Limb (tissue), 2 donors: ENCODE results near the gene ZACN.

Source experiments
- DNase-seq, 2 donors: peaks; one replicate each; pipeline ENCODE4 v3.0.0-alpha.2; 2016; ENCODE audit errors: extremely low spot score in 2 of 2

Gene ZACN

GRCh38 chr17:76081295-76082210, 2.6 kb downstream of the ZACN start:
- no peak for DNase-seq

DNA sequence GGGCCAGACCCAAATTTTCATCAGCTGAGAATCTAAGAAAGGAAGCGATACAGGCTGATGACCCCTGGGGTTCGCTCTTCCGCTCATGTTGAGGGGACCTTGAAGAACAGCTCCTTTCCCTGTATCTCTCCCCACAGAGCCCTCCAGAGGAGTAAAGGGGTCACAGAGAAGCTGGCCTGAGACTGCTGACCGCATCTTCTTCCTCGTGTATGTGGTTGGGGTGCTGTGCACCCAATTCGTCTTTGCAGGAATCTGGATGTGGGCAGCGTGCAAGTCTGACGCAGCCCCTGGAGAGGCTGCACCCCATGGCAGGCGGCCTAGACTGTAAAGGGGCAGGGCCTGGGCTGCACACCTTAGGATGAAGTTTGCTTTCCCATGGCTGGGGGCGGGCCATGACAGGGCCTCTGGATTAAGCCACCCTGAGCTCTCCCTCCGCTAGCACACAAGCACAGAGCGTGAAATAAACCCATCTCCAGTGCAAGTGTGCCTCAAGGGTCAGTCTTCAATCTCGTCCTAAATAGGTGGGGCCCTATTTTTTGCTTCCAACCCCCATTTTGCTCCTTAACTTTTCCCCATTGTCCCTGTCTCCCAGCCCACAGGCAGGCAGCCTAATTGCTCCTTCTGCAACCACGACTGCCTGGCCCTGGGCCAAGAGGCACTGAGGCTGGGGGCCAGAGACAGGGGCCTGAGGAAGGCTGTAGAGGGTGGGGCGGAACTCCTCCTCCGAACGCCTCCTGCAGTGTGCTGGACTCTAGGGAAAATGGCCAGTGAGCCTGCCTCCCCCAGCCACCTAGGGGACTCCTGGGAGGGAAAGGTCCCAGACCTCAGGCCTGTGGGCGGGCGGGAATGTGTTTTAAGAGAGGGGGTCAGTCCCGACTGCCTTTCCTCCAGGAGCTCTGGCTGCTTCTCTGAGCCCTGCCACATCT, 3.6 kb downstream of the ZACN start:
- DNase-seq, result no peak

- no peak for DNase-seq
Observed at GRCh38 chr17:76083536-76084182, 4.7 kb downstream of the ZACN start.

- DNase-seq, result no peak
Observed at GRCh38 chr17:76085066-76085730, 6.2 kb downstream of the ZACN start.

DNA sequence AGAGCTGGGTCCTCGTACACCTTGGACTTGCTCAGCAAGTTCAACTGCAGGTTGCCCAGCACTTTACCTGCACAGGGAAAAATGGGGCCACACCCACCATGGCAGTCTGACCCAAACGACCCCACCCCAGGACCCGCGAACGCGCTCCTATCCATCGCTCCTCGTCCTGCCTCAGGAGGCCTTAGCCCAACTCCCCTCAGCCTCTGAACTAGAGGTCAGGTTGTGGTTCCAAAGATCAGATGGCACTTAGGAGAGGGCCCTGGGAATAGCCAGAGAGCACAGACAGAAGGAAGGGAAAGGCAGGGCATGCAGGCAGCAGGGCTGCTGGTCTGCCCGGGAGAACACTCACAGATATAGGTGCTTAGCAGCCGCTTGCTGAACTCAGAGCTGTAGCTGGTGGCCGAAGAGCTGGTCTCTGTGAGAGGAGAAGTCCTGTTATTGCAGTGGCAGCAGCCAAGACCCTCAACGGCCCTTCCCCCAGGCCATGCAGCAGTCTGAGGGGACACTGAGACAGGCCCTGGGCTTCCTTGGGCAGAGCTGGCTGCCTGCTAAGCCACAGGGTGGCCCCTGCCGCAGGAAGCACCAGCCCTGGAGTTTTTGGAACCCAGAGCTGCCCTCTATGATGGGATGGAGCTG, 6.9 kb downstream of the ZACN start:
- no peak for DNase-seq

DNA sequence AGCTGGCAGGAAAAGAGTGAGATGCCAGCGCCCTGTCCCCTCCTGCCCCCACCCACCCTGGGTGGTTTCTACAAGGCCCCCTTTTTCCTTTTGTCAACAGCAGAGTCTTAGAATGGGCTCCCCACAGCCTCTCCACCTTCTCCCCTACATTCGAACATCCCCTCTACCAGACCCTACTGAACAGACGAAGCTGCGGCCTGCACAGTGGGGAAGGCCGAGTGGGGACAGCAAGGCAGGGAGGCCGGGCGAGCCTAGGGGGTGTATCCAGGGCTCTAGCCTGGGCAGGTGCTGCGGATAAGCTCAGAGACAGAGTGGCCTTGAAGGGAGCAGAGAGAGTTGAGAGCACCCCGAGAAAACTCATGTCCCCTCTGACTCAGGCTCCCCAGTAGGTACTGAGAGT, 7.4 kb downstream of the ZACN start:
- DNase-seq, result no peak

DNA sequence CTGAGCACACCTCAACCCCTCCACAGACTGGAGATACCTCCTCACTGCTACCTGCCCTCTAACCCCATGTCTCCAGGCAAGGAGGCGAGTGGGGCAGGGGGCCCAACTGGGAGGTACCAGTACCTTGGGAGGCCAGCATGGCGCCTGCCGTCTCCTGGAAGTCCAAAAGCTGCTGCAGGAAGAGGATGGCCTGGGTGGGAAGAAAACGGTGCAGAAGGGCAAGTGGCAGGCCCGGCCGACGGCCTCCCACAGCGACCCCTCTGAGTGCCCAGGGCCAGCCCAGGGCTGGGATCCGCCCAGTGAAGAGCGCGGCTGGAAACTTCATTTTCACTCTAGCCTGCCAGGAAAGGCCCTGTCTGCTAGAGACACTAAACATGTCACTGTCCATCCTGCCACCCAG, 8.5 kb downstream of the ZACN start:
- no peak for DNase-seq

DNA sequence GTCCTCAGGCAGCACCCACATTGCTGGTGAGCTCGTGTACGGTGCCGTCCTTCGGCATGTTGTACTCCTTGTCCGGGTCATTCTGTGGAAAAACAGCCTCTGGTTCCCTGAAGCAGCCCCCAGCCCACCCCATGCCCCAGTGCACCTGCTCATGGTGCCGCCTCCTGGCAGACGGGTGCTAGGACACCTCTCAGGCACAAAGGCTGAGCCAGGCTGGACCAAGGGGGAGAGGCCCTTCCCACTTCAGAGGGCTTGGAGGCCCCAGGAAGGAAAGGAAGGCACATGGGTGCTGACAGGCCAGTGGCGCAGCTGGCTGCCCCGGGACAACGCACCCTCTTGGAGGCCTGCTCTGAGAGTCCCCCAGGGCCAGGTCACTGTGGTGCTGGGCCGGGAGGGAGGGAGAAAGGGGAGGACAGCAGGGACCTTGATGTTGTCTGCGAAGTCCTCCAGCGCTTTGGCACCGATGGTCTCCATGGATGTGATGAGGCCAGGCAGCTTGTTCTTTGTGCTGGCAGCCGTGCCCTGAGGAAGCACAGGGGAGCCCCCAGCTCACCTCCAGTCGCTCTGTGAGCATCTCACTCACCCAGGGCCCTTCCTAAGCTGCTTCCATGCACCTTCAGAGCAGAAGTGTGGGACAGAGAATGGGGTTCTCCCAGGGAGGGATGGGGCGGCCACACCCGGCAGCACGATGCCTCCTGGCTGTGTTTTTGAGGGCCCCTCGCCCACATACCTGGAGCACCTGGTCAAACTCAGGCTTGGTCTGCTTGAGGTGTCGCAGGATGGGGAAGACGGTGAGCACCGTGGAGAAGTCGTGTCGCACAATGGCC, 9.3 kb downstream of the ZACN start:
- DNase-seq, result no peak

DNA sequence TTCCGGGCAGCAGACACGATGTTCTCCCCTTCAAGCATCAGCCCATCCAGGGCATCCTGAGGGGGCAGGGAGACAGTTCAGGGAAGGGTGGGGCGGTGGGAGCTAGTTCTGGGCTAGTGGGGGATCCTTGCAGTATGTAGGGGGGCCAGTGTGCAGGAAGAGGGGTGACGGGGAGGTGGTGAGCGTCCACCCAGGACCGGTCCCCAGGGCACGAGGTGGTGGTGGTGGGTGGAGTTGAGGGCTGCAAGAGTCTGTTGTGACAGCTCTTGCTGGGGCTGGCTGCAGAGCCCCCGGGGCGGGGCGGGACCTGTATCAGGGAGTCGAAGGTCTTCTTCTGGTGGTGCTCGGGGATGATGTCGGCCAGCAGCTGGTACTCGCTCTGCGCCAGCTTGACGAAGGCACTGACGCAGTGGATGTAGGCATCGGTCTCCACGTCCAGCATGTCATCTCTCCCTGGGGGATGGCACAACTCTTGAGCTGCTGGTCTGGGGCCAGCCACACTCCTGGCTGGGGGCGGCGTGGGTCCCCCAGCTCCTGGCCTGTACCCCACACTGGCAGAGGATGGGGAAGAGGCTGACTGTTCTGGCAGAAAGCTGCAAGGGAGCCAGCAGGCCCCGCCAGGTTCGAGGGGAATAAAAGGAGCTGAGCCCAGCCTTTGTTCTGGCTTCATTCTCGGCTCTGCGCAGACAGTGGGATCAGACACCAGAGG, 10.0 kb downstream of the ZACN start:
- no peak for DNase-seq

GRCh38 chr17:76089680-76090516, 10.9 kb downstream of the ZACN start:
- DNase-seq, result no peak

DNA sequence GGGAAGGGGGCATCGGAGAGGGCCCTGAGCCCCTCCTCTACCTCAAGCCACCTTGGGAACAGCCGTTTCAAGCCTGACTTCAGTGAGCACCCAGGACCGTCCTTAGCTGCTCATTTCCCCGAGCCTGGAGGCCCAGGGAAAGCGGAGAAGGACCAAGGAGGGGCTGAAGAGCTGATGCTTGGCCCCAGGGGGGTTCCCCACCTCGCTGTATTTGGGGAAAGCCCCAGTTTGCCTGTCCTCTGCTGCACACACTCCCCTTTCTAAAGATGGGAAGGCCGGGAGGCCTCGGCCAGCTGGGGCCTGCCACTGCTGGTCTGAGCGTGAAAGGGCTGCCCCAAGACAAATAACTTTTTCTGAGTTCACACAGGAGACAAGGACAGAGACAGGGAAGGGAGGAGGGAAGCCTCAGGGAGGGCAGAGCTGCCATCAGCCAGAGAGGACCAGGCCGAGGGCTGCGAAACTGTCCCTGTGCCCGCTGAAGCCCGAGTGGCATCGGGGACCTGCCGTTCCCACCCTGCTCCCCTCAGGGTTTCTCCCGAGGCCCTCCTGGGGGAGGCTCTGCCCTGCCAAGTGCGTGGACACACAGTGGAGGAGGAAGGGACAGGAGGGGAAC, 11.6 kb downstream of the ZACN start:
- no peak for DNase-seq

DNA sequence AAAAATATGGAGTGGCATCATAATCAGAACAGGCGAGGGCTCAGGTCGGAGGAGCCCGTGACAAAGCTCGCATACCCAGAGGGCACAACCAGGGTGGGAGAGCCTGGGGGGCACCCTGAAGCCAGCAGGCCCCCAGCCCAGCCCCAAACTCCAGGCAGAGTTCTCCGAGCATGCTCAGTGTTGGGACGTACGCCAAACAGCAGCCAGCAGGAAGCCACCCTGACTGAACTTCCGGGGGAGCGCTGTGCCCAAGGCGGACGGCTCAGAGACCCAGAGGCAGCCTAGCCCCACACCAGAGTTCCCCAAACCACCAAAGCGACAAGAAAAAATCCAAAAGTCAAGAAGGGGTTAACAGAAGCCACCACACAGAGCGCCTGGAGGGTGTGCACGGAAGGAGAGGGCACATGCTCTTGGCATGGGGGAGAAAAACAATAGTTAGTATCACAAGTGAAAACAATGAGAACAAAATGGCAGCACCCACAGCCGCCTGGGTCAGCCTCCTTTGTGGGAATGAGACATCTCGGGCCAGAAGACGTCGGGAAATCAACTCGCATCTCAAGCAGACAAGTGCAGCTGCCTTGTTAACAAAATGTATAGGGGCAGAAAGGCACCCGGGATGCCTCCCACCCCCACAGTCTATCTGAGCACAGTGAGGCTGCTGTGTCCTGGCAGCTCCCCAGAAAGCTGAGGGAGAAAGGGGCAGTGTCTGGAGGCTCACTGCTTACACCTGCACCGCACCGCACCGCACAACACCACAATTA, 12.7 kb downstream of the ZACN start:
- DNase-seq, result no peak

GRCh38 chr17:76092526-76093413, 13.8 kb downstream of the ZACN start:
- DNase-seq, result no peak

DNA sequence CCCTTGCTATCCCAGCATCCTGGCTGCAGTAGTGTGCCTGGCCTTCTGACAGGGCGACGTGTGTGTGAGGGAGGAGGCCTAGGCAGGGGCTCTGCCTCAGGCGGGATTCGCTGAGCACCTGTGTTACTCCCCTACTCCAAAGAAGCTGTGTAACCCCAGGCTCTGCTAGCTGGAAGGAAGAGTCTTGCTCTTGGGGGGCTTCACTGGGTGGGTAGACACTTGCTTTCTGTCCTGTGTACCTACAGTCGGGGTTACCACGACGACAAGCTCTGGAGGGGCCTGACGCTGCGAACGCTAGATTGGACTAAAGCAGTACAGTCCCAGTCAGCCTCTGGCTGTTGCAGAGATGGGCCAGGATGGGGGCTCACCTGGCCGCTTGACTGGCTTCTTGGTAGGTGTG, 15.1 kb downstream of the ZACN start:
- DNase-seq, result no peak

GRCh38 chr17:76095943-76096342, 17.0 kb downstream of the ZACN start:
- no peak for DNase-seq

GRCh38 chr17:76097716-76098295, 18.8 kb downstream of the ZACN start:
- no peak for DNase-seq
